ENCODE measurements around the gene SPDYE6.
"Not testable (repeated sequence)": the region's sequence is repeated elsewhere in the genome, so short reads cannot be mapped to it uniquely, and the experiment has no call there.

Gene SPDYE6

GRCh38 chr7:102302025-102302424 lies 54.2 kb downstream of the SPDYE6 start:
- Histone ChIP-seq H3K27ac (ENCODE audit: low read length) (peak overlapping the region; percentile 7; the same call in 1 of the 2 replicates), H3K4me2 (ENCODE audit: low read depth, low read length) (no peak overlapping the region), H3K9me2 (replicated peaks; ENCODE audit: insufficient read depth, low read length) (no peaks in the 10 kb centered on the region), H3F3A (ENCODE audit: insufficient read depth, low read length) (peaks cover 54% of the 10 kb centered on the region), H3K9me3 (replicated peaks; ENCODE audit: insufficient read depth, low read length) (no peaks in the 10 kb centered on the region), H4K20me1 (ENCODE audit: insufficient read depth, low read length) (no peaks in the 10 kb centered on the region), H3K36me3 (replicated peaks; ENCODE audit: insufficient read depth, low read length) (peaks cover 9% of the 10 kb centered on the region; the same call in 1 of the 2 replicates), H3K9ac (ENCODE audit: low read length) (no peak overlapping the region), H2AFZ (ENCODE audit: low read length) (no peak overlapping the region), H3K4me3 (ENCODE audit: low read length) (no peak overlapping the region), H3K4me1 (ENCODE audit: low read length) (peaks cover 43% of the 10 kb centered on the region), H3K79me2 (ENCODE audit: low read length) (peaks cover 73% of the 10 kb centered on the region), H3K27me3 (replicated peaks; ENCODE audit: insufficient read depth, low read length) (no peaks in the 10 kb centered on the region)
- TF ChIP-seq EZH2 (optimal IDR thresholded peaks at IDR 0.05; ENCODE audit: low read depth, low read length) = no peak
- TF ChIP-seq EZH2phosphoT487 (IDR thresholded peaks at IDR 0.05; ENCODE audit: low read length) = no peak
- TF ChIP-seq CTCF (IDR thresholded peaks at IDR 0.05; ENCODE audit: low read length) = no peak
- DNase-seq = no peak

DNA sequence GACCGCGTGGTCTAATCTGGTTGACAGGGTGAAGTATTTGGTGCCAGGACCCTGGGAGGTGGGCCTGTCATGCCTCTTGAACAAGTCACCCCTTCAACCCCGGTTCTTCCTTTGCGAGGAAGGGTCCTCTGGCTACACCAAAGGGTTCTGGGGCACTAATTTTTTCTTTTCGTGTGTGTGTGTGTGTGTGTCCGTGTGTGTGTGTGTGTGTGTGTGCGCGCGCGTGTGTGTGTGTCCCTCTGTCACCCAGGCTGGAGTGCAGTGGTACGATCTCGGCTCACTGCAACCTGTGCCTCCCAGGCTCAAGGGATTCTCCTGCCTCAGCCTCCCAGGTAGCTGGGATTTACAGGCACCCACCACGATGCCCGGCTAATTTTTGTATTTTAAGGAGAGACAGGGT lies 54.9 kb downstream of the SPDYE6 start:
- H3K4me2 ChIP-seq (ENCODE audit: low read depth, low read length); H3K27ac ChIP-seq (ENCODE audit: low read length): not testable (repeated sequence)

GRCh38 chr7:102300643-102301221 lies 55.5 kb downstream of the SPDYE6 start:
- Histone ChIP-seq H3K79me2 (ENCODE audit: low read length) (peaks cover 86% of the 10 kb centered on the region), H3F3A (ENCODE audit: insufficient read depth, low read length) (peaks cover 53% of the 10 kb centered on the region)

More for the DNA sequence above, 54.9 kb downstream of the SPDYE6 start:
- H3K4me3 ChIP-seq (ENCODE audit: low read length); H3K9me3 ChIP-seq (replicated peaks; ENCODE audit: insufficient read depth, low read length); H3K36me3 ChIP-seq (replicated peaks; ENCODE audit: insufficient read depth, low read length); H3K9ac ChIP-seq (ENCODE audit: low read length); H3K9me2 ChIP-seq (replicated peaks; ENCODE audit: insufficient read depth, low read length); H3K27me3 ChIP-seq (replicated peaks; ENCODE audit: insufficient read depth, low read length); H4K20me1 ChIP-seq (ENCODE audit: insufficient read depth, low read length); DNase-seq; H2AFZ ChIP-seq (ENCODE audit: low read length): not testable (repeated sequence)
- peaks cover 53% of the 10 kb centered on the region for H3F3A ChIP-seq (ENCODE audit: insufficient read depth, low read length)
- peaks cover 80% of the 10 kb centered on the region for H3K79me2 ChIP-seq (ENCODE audit: low read length)
- peaks cover 39% of the 10 kb centered on the region for H3K4me1 ChIP-seq (ENCODE audit: low read length)

More at GRCh38 chr7:102300643-102301221, 55.5 kb downstream of the SPDYE6 start:
- no peak overlapping the region for H3K27ac ChIP-seq (ENCODE audit: low read length)
- H4K20me1 ChIP-seq (ENCODE audit: insufficient read depth, low read length) = no peaks in the 10 kb centered on the region
- no peak for TF ChIP-seq EZH2 (optimal IDR thresholded peaks at IDR 0.05; ENCODE audit: low read depth, low read length)
- TF ChIP-seq CTCF (IDR thresholded peaks at IDR 0.05; ENCODE audit: low read length) = no peak
- no peak for TF ChIP-seq EZH2phosphoT487 (IDR thresholded peaks at IDR 0.05; ENCODE audit: low read length)
- H3K9me2 ChIP-seq (replicated peaks; ENCODE audit: insufficient read depth, low read length) = no peaks in the 10 kb centered on the region
- no peak overlapping the region for H3K4me2 ChIP-seq (ENCODE audit: low read depth, low read length)
- H3K4me1 ChIP-seq (ENCODE audit: low read length) = peaks cover 36% of the 10 kb centered on the region
- H3K36me3 ChIP-seq (replicated peaks; ENCODE audit: insufficient read depth, low read length) = peaks cover 9% of the 10 kb centered on the region; the same call in 1 of the 2 replicates
- no peak overlapping the region for H3K4me3 ChIP-seq (ENCODE audit: low read length)
- no peak for DNase-seq
- H3K9ac ChIP-seq (ENCODE audit: low read length) = no peak overlapping the region
- no peak overlapping the region for H2AFZ ChIP-seq (ENCODE audit: low read length)
- H3K27me3 ChIP-seq (replicated peaks; ENCODE audit: insufficient read depth, low read length) = no peaks in the 10 kb centered on the region
- H3K9me3 ChIP-seq (replicated peaks; ENCODE audit: insufficient read depth, low read length) = no peaks in the 10 kb centered on the region

All from MM.1S (cell line).